ENCODE results near the gene HARS1. TPM values are rescaled to one million over a fixed set of nuclear protein-coding genes. Genes with fewer than 3 reads are reported as not detected.
"Not testable (repeated sequence)": the region's sequence is repeated elsewhere in the genome, so short reads cannot be mapped to it uniquely, and the experiment has no call there.

Gene HARS1
- total RNA-seq, 1 donor from 2014 or later = 67.7 TPM

DNA sequence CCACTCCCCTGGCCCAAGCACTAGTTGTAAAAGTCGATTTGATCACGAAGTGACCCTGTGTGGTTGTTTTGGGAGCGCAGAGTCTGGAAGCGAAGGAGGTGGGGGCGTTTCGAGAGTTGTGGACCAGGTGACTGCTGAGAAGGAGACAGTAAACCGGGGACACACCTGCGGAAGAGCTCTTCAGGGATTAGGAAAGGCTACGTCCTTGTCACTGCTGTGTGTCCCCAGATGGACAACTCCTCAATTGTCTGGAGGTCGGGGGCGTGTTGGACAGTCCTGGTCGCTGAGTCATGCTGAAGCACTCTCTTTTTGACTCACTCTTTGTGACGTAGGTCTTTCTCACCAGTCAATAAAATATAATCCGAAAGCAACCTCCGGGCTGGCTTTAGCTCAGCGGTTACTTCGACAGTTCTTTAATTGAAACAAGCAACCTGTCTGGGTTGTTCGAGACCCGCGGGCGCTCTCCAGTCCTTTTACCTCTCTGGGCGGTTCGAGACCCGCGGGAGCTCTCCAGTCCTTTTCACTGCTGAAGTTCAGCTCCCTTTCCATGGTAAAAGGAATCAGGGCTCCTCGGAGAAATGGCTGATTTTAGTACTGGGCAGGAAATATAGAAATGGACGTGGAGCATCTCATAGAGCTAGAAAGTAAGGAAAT lies 19.9 kb upstream of the HARS1 start:
- Mint-ChIP-seq H3K36me3 (peaks cover 3% of the 10 kb centered on the region), H3K27me3 (peaks cover 10% of the 10 kb centered on the region), H3K4me3 (peak overlapping the region; percentile 93), H3K27ac (peak overlapping the region; percentile 100), H3K4me1 (ENCODE audit: unreplicated experiment) (peaks cover 10% of the 10 kb centered on the region), H3K9me3 (no peaks in the 10 kb centered on the region)
- no peak for TF ChIP-seq CTCF (conservative IDR thresholded peaks at IDR 0.05)
- peak; percentile 83 for DNase-seq (ENCODE audit: extremely low spot score, unreplicated experiment)

GRCh38 chr5:140708787-140709186 lies 17.6 kb upstream of the HARS1 start:
- peak overlapping the region; percentile 47 for H3K4me3 Mint-ChIP-seq
- not testable (repeated sequence) for DNase-seq (ENCODE audit: extremely low spot score, unreplicated experiment); H3K27me3 Mint-ChIP-seq; H3K27ac Mint-ChIP-seq; H3K9me3 Mint-ChIP-seq
- H3K36me3 Mint-ChIP-seq = peaks cover 20% of the 10 kb centered on the region
- peaks cover 10% of the 10 kb centered on the region for H3K4me1 Mint-ChIP-seq (ENCODE audit: unreplicated experiment)

DNA sequence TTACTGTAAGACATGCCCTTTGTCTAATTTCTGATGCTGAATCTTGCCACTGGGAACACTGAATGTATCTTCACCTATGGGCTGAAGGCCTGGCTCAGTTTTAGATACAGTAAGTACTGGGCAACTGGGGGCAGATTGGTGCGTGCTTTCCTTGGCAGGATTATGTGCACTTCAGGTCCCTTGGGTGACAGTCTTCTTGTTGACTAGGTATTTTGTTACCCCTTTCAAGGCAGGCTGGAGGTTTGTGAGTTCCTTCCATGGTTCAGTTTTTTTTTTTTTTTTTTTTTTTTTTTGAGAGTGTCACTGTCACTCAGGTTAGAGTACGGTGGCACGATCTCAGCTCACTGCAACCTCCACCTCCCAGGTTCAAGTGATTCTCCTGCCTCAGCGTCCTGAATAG lies 16.6 kb upstream of the HARS1 start:
- no peak overlapping the region for H3K4me3 Mint-ChIP-seq
- no peak overlapping the region for H3K27ac Mint-ChIP-seq
- no peaks in the 10 kb centered on the region for H3K9me3 Mint-ChIP-seq

DNA sequence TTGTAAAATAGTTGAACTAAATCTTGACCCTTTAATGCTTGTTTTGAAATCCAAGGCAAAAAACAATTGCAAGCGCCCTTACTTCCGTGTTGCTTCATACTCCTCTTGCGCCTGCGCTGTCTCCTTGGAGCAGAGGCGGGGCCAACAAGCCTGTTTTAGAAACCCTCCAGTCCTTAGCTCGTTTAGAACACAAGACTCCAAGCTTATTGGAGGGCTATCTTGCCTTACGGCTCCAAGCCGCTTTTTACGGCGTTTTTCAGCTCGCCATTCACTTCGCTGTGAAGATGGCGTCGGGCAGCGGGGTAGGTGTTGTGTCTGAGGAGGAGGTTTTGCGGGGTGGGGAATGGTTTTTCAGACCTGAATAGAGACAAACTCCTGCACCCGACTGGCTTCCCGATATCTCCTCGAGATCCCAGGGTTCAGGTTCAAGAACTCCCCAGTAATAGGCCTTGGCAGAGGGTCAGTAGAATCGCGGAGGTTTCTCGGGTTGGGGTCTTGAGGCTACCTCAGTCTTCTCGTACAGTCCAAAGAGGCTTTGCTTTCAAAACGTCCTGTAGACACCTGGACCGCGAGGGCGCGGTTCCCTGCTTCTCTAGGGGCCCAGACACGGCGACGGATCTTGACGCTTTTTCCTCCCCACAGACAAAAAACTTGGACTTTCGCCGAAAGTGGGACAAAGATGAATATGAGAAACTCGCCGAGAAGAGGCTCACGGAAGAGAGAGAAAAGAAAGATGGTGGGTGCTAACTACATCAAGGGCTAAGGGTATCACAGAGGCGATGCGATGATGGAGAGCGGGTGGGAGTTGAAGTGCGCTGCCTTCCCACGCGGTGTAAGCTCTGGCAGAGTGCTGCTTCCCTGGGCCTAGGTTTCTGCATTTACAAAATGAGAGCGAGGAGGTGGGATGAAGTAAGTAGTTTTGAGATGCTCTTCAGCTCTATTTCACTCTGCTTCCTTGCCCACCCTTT lies 9.3 kb upstream of the HARS1 start, which contains the start of gene ZMAT2:
ZMAT2 (plus strand) TSS at position 271 of the 968 bp plus-strand sequence; CDS start at position 285, 14 bp downstream.
- peaks cover 58% of the 10 kb centered on the region for H3K36me3 Mint-ChIP-seq
- H3K4me3 Mint-ChIP-seq = peak within 1 kb of the TSS; percentile 99
- H3K27me3 Mint-ChIP-seq = no peaks in the 10 kb centered on the region
- DNase-seq (ENCODE audit: extremely low spot score, unreplicated experiment) = peak; percentile 86
- peaks cover 20% of the 10 kb centered on the region for H3K4me1 Mint-ChIP-seq (ENCODE audit: unreplicated experiment)
- no peaks in the 10 kb centered on the region for H3K9me3 Mint-ChIP-seq
- no peak for TF ChIP-seq CTCF (conservative IDR thresholded peaks at IDR 0.05)
- peak within 1 kb of the TSS; percentile 95 for H3K27ac Mint-ChIP-seq

More for the DNA sequence above, 16.6 kb upstream of the HARS1 start:
- Mint-ChIP-seq H3K4me1 (ENCODE audit: unreplicated experiment) (peaks cover 10% of the 10 kb centered on the region), H3K27me3 (peaks cover 7% of the 10 kb centered on the region), H3K36me3 (peaks cover 22% of the 10 kb centered on the region)
- TF ChIP-seq CTCF (conservative IDR thresholded peaks at IDR 0.05) = no peak
- DNase-seq (ENCODE audit: extremely low spot score, unreplicated experiment) = no peak

- TF ChIP-seq CTCF (conservative IDR thresholded peaks at IDR 0.05) = no peak
- Mint-ChIP-seq H3K9me3 (no peaks in the 10 kb centered on the region), H3K4me1 (ENCODE audit: unreplicated experiment) (peaks cover 20% of the 10 kb centered on the region), H3K27ac (no peak overlapping the region), H3K4me3 (no peak overlapping the region), H3K36me3 (peaks cover 47% of the 10 kb centered on the region), H3K27me3 (no peaks in the 10 kb centered on the region)
- DNase-seq (ENCODE audit: extremely low spot score, unreplicated experiment) = no peak
These were observed 5.8 kb upstream of the HARS1 start for GRCh38 chr5:140696891-140697492.

Data from type B pancreatic cell (in vitro differentiated cells).